ENCODE measurements around the gene LASP1.

GRCh38 chr17:38882870-38883269 is 13.0 kb downstream of the LASP1 start:
- TF ChIP-seq CTCF (IDR thresholded peaks at IDR 0.05; ENCODE audit: low read length) = no peak
- TF ChIP-seq EZH2 (IDR thresholded peaks at IDR 0.05; ENCODE audit: borderline replicate concordance, low read length) = no peak
